Neutrophil (primary cell): ENCODE results near the gene GAPDHS.

ENCODE experiments used
- H3K27ac ChIP-seq: fragments of 200-600 bp; sonication (generic); 2 replicates; pipeline ENCODE4 v1.5.1; 2016; ENCODE audit warnings: mild to moderate bottlenecking, moderate library complexity
- H3K27me3 ChIP-seq: fragments of 200-600 bp; sonication (generic); 2 replicates; pipeline ENCODE4 v1.6.0; 2016; ENCODE audit warnings: mild to moderate bottlenecking
- H3K36me3 ChIP-seq: fragments of 200-600 bp; sonication (generic); 2 replicates; pipeline ENCODE4 v1.5.1; 2017
- H3K4me1 ChIP-seq, 2 experiments: fragments of 200-600 bp in 1 of 2; sonication (generic) in 1 of 2; 1 replicate in 1 of 2; 2 replicates in 1 of 2; pipeline versions ENCODE4 v1.5.1 to v1.6.1; 2013 to 2016; ENCODE audit warnings: low read depth in 1 of 2, low read length in 1 of 2, mild to moderate bottlenecking in 1 of 2, moderate library complexity in 1 of 2; ENCODE audit not compliant: control insufficient read depth in 1 of 2, insufficient read depth in 1 of 2
- H3K4me3 ChIP-seq, 2 experiments: fragments of 200-600 bp in 1 of 2; sonication (generic) in 1 of 2; 1 replicate in 1 of 2; 2 replicates in 1 of 2; pipeline ENCODE4 v1.5.1; 2013 to 2016; ENCODE audit warnings: low read depth in 1 of 2, low read length in 1 of 2, mild to moderate bottlenecking in 1 of 2, moderate library complexity in 1 of 2
- H3K9me3 ChIP-seq: fragments of 200-600 bp; sonication (generic); 2 replicates; pipeline ENCODE4 v1.5.1; 2016
- CTCF ChIP-seq: fragments of 200-600 bp; sonication (generic); IDR thresholded peaks from 2 replicates; pipeline ENCODE4 v1.5.1; 2016; ENCODE audit warnings: antibody characterized with exemption

The GAPDHS gene

GRCh38 chr19:35578707-35579106 lies 45.5 kb downstream of the GAPDHS start:
- H3K9me3 ChIP-seq = peaks cover 20% of the 10 kb centered on the region
- H3K27me3 ChIP-seq = peaks cover 8% of the 10 kb centered on the region
- no peaks in the 10 kb centered on the region for H3K4me1 ChIP-seq
- H3K36me3 ChIP-seq = no peaks in the 10 kb centered on the region
- H3K4me3 ChIP-seq = no peak overlapping the region
- no peak overlapping the region for H3K27ac ChIP-seq
- TF ChIP-seq CTCF = no peak

GRCh38 chr19:35582760-35583159 lies 49.5 kb downstream of the GAPDHS start:
- peaks cover 33% of the 10 kb centered on the region for H3K27me3 ChIP-seq
- no peaks in the 10 kb centered on the region for H3K9me3 ChIP-seq
- H3K27ac ChIP-seq = no peak overlapping the region
- no peak for TF ChIP-seq CTCF
- H3K4me3 ChIP-seq = no peak overlapping the region
- H3K36me3 ChIP-seq = no peaks in the 10 kb centered on the region
- no peaks in the 10 kb centered on the region for H3K4me1 ChIP-seq

GRCh38 chr19:35585848-35586247 lies 52.6 kb downstream of the GAPDHS start, which contains the start of gene PMIS2:
Gene PMIS2 (plus strand): TSS chr19:35586173. CDS start chr19:35586260, 87 bp downstream.
- Histone ChIP-seq H3K27me3 (peaks cover 33% of the 10 kb centered on the region), H3K27ac (no peak within 1 kb of the TSS), H3K4me3 (no peak within 1 kb of the TSS), H3K4me1 (no peaks in the 10 kb centered on the region), H3K9me3 (no peaks in the 10 kb centered on the region), H3K36me3 (no peaks in the 10 kb centered on the region)
- TF ChIP-seq CTCF = no peak

GRCh38 chr19:35587321-35587720 lies 54.1 kb downstream of the GAPDHS start:
- Histone ChIP-seq H3K4me3 (no peak overlapping the region), H3K27me3 (peaks cover 37% of the 10 kb centered on the region), H3K36me3 (no peaks in the 10 kb centered on the region), H3K9me3 (no peaks in the 10 kb centered on the region), H3K4me1 (no peaks in the 10 kb centered on the region), H3K27ac (no peak overlapping the region)
- TF ChIP-seq CTCF = no peak

GRCh38 chr19:35590875-35591274 lies 57.6 kb downstream of the GAPDHS start:
- Histone ChIP-seq H3K4me3 (no peak overlapping the region), H3K4me1 (no peaks in the 10 kb centered on the region), H3K27ac (no peak overlapping the region), H3K9me3 (no peaks in the 10 kb centered on the region), H3K36me3 (no peaks in the 10 kb centered on the region), H3K27me3 (peaks cover 7% of the 10 kb centered on the region)
- no peak for TF ChIP-seq CTCF

- no peaks in the 10 kb centered on the region for H3K36me3 ChIP-seq
- no peak overlapping the region for H3K27ac ChIP-seq
- no peak overlapping the region for H3K4me3 ChIP-seq
- no peaks in the 10 kb centered on the region for H3K9me3 ChIP-seq
- peaks cover 3% of the 10 kb centered on the region for H3K27me3 ChIP-seq
- TF ChIP-seq CTCF = no peak
- no peaks in the 10 kb centered on the region for H3K4me1 ChIP-seq
Observed at GRCh38 chr19:35592226-35592625, 59.0 kb downstream of the GAPDHS start.
